MM.1S (cell line): ENCODE measurements around the gene BTBD1.

Experiments
- EZH2 ChIP-seq: fragments of 300-600 bp; sonication (generic); optimal IDR thresholded peaks from 2 replicates; pipeline ENCODE3; 2017; ENCODE audit warnings: low read depth, mild to moderate bottlenecking, antibody characterized with exemption, low read length, mixed read lengths
- TF ChIP-seq, protein P1 (sequence below): fragments of 300-600 bp; sonication (generic); IDR thresholded peaks from 2 replicates; pipeline ENCODE4 v1.5.1; 2016; ENCODE audit warnings: antibody characterized with exemption, low read length, mixed read lengths

DNA sequence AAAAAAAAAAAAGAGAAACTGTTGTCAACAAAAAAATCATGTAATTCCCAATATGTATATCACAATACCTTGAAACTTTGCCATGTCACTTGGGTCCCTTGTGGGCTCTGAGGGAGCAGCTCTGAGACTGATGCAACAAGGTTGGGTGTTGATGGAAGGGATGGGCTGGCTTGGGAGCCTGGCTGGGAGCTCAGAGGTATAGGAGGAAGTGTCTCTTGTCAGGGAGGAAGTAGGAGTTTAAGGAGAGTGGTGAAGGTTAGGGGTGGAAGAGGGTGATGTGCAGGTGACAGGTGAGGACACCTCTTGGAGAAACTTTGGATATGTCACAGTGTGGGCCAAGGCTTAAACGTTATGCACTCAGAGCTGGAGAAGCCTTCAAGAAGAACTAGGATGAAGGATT lies 38.4 kb upstream of the BTBD1 start:
- TF ChIP-seq, protein P1, sequence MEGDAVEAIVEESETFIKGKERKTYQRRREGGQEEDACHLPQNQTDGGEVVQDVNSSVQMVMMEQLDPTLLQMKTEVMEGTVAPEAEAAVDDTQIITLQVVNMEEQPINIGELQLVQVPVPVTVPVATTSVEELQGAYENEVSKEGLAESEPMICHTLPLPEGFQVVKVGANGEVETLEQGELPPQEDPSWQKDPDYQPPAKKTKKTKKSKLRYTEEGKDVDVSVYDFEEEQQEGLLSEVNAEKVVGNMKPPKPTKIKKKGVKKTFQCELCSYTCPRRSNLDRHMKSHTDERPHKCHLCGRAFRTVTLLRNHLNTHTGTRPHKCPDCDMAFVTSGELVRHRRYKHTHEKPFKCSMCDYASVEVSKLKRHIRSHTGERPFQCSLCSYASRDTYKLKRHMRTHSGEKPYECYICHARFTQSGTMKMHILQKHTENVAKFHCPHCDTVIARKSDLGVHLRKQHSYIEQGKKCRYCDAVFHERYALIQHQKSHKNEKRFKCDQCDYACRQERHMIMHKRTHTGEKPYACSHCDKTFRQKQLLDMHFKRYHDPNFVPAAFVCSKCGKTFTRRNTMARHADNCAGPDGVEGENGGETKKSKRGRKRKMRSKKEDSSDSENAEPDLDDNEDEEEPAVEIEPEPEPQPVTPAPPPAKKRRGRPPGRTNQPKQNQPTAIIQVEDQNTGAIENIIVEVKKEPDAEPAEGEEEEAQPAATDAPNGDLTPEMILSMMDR, result no peak
- TF ChIP-seq EZH2, result no peak
